OCI-LY7 (cell line): Measurements from ENCODE around the gene NCS1. TPM values are rescaled to one million over a fixed set of nuclear protein-coding genes. Genes with fewer than 3 reads are reported as not detected.

Experiments
- BruUV-seq: library from RNA; stranded (reverse); fragments of 400-500 nt; replicated peaks from 2 replicates; lab custom pipeline; 2021; lab: Mats Ljungman, UMichigan
- CTCF ChIA-PET: fragments of 300-600 bp; sonication (Branson Sonifier 250); formaldehyde crosslinking; loops from one replicate; lab custom pipeline; 2022; ENCODE audit warnings: antibody characterized with exemption; ENCODE audit not compliant: unreplicated experiment; lab: Charles Lee
- POLR2A ChIA-PET: fragments of 300-600 bp; sonication (Branson Sonifier 250); formaldehyde crosslinking; loops from one replicate; lab custom pipeline; 2022; ENCODE audit warnings: antibody characterized with exemption; lab: Charles Lee
- DNase-seq: peaks from one replicate; pipeline ENCODE4 v3.0.0-alpha.2; 2015; ENCODE audit warnings: low spot score
- H2AFZ ChIP-seq: fragments of 200-600 bp; sonication (generic), shearing (Covaris generic); 2 replicates; pipeline ENCODE4 v1.6.1; 2014; ENCODE audit warnings: mild to moderate bottlenecking, antibody characterized with exemption, low read length, moderate library complexity
- H3K27ac ChIP-seq: fragments of 200-600 bp; sonication (generic); 2 replicates; pipeline ENCODE4 v1.5.1; 2014; ENCODE audit warnings: mixed run types, low read depth, mild to moderate bottlenecking, moderate library complexity, low read length, inconsistent platforms; ENCODE audit not compliant: poor library complexity, severe bottlenecking
- H3K36me3 ChIP-seq: fragments of 200-600 bp; sonication (generic); 2 replicates; pipeline ENCODE4 v1.6.1; 2014; ENCODE audit warnings: mild to moderate bottlenecking, antibody characterized with exemption, low read length, moderate library complexity, mixed read lengths; ENCODE audit not compliant: insufficient read depth
- H3K4me1 ChIP-seq: fragments of 200-600 bp; sonication (generic); 2 replicates; pipeline ENCODE4 v1.5.1; 2014; ENCODE audit warnings: mild to moderate bottlenecking, low read length; ENCODE audit not compliant: insufficient read depth, poor library complexity, severe bottlenecking
- H3K4me2 ChIP-seq: fragments of 200-600 bp; sonication (generic); 2 replicates; pipeline ENCODE4 v1.6.1; 2014; ENCODE audit warnings: mild to moderate bottlenecking, low read length
- H3K4me3 ChIP-seq: fragments of 200-600 bp; sonication (generic); 2 replicates; pipeline ENCODE4 v1.5.1; 2014; ENCODE audit warnings: mild to moderate bottlenecking, low read depth, low read length; ENCODE audit not compliant: poor library complexity, severe bottlenecking
- H3K79me2 ChIP-seq: fragments of 200-600 bp; sonication (generic); 2 replicates; pipeline ENCODE4 v1.6.1; 2016; ENCODE audit warnings: low read depth, mild to moderate bottlenecking, low read length, moderate library complexity, mixed read lengths; ENCODE audit not compliant: insufficient read depth
- H3K9me2 ChIP-seq: fragments of 200-600 bp; sonication (generic); 2 replicates; pipeline ENCODE4 v1.6.1; 2016; ENCODE audit warnings: mild to moderate bottlenecking, low read length, mixed read lengths; ENCODE audit not compliant: insufficient read depth
- H3K9me3 ChIP-seq: fragments of 200-600 bp; sonication (generic); 2 replicates; pipeline ENCODE4 v1.6.1; 2014; ENCODE audit warnings: mild to moderate bottlenecking, mixed run types, low read length, mixed read lengths
- H4K20me1 ChIP-seq: fragments of 200-600 bp; sonication (generic); 2 replicates; pipeline ENCODE4 v1.6.1; 2014; ENCODE audit warnings: mild to moderate bottlenecking, antibody characterized with exemption, low read length, moderate library complexity, mixed read lengths; ENCODE audit not compliant: insufficient read depth
- CTCF ChIP-seq: fragments of 200-600 bp; sonication (generic); conservative IDR thresholded peaks from 2 replicates; pipeline ENCODE4 v1.5.1; 2014; ENCODE audit warnings: mild to moderate bottlenecking, antibody characterized with exemption, low read length, moderate library complexity, mixed read lengths
- EZH2phosphoT487 ChIP-seq: fragments of 200-600 bp; sonication (generic); IDR thresholded peaks from 2 replicates; pipeline ENCODE4 v1.6.1; 2018; ENCODE audit warnings: low read depth, borderline replicate concordance, mild to moderate bottlenecking, mixed run types, antibody characterized with exemption, low read length, moderate library complexity, mixed read lengths
- intact Hi-C: fragments of 100-400 bp; cut with micrococcal nuclease; formaldehyde crosslinking; loops from one replicate; pipeline ENCODE4 v1.10.0; 2022; ENCODE audit not compliant: unreplicated experiment
- total RNA-seq, 2 experiments: library from RNA; depleted of rRNA in 1 of 2; stranded (reverse); fragments of >200 nt in 1 of 2; shearing (Covaris generic) in 1 of 2; gene quantifications; 2 replicates each; pipeline ENCODE4 v1.2.3, GENCODE V29; 2014 to 2022

The NCS1 gene
- total RNA-seq, 2 experiments from 2014 or later: not detected

- no peak overlapping the region for H2AFZ ChIP-seq
- no peaks in the 10 kb centered on the region for H3K36me3 ChIP-seq
- H3K4me1 ChIP-seq: no peaks in the 10 kb centered on the region
- no peaks in the 10 kb centered on the region for H3K9me3 ChIP-seq
- intact Hi-C loops: no loop called here
- H3K27ac ChIP-seq: no peak overlapping the region
- POLR2A ChIA-PET: no interaction called here
- H3K79me2 ChIP-seq: no peaks in the 10 kb centered on the region
- H3K4me3 ChIP-seq: no peak overlapping the region
- no peaks in the 10 kb centered on the region for H4K20me1 ChIP-seq
- no TSS peak for BruUV-seq
- no peaks in the 10 kb centered on the region for H3K9me2 ChIP-seq
- CTCF ChIA-PET: no interaction called here
- TF ChIP-seq CTCF (no peak), EZH2phosphoT487 (no peak)
- H3K4me2 ChIP-seq: no peak overlapping the region
- no peak for DNase-seq
These were observed 717 bp upstream of the NCS1 start for GRCh38 chr9:130171226-130172148.

DNA sequence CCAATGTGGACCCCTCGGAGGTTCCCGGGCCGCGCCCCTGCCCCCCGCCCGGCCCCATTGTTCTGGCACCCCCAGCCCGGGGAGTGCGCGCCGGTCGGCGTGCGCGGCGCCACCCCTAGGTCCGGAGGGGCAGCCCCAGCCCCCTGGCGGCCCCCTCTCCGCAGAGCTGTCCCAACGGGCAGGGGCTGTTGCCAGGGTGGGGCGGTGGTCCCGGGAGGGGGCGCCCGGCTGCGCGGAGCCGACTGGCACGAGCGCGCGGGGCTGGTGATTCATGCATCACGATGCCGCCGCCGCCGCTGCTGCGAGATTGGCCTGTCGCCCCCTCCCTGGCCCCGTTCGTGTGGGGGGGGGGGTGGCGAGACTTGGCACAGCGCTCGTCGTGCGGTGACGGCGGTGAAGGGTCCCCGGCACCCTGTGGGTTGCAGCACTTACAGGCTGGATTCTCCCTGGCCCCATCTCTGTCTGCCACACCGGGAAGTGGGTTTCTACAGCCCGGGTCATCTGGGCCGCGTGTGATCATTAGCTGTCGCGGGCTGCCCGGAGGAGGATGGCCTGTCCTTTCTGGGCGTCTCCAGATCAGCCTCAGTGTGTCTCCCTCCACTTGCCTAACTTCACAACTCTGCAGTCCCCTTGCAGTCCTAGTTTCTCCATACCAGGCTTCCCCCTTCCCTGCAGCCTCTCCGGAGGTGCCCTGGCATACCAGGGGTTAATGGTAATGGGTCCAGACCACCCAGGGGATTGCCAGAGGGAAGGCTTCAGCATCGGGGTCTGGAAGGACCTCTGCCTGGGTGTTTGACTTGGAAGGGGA, 858 bp downstream of the NCS1 start:
- Histone ChIP-seq H3K4me2 (no peak overlapping the region), H3K4me3 (no peak overlapping the region), H3K27ac (no peak overlapping the region), H3K36me3 (no peaks in the 10 kb centered on the region), H3K9me3 (no peaks in the 10 kb centered on the region), H4K20me1 (no peaks in the 10 kb centered on the region), H3K79me2 (no peaks in the 10 kb centered on the region), H3K4me1 (no peaks in the 10 kb centered on the region), H3K9me2 (no peaks in the 10 kb centered on the region), H2AFZ (no peak overlapping the region)
- TF ChIP-seq EZH2phosphoT487 (no peak), CTCF (no peak)
- intact Hi-C loops: no loop called here
- ChIA-PET POLR2A (no interaction called here), CTCF (no interaction called here)
- BruUV-seq: no TSS peak
- DNase-seq: no peak
